H1 (cell line): ENCODE data around the gene KLHL34. TPM values are rescaled to one million over a fixed set of nuclear protein-coding genes. Genes with fewer than 3 reads are reported as not detected.

Experiments
- CTCF ChIA-PET: fragments of 300-600 bp; sonication (Branson Sonifier 250); formaldehyde crosslinking; loops from one replicate; lab custom pipeline; 2021; ENCODE audit not compliant: partially characterized antibody; lab: Charles Lee
- POLR2A ChIA-PET: fragments of 300-600 bp; sonication (Branson Sonifier 250); formaldehyde crosslinking; loops from one replicate; lab custom pipeline; 2021; ENCODE audit warnings: inconsistent platforms; ENCODE audit not compliant: partially characterized antibody; lab: Charles Lee
- DNase-seq, 2 experiments: peaks; one replicate each; pipeline versions ENCODE4 v3.0.0 to v3.0.0-alpha.2; 2010 to 2022; ENCODE audit warnings: low spot score in 2 of 2, low read depth in 1 of 2, mixed read lengths in 1 of 2
- FAIRE-seq: peaks from 2 replicates; lab custom pipeline; 2011; peaks lifted over from hg19 to GRCh38; lab: Jason Lieb, UNC
- H2AFZ ChIP-seq: 2 replicates; pipeline ENCODE4 v1.8.1; 2012; ENCODE audit warnings: low read length, inconsistent platforms
- H2AK5ac ChIP-seq: 2 replicates; pipeline ENCODE4 v1.6.1; 2013; ENCODE audit warnings: low read depth, low read length
- H2BK120ac ChIP-seq: replicated peaks from 2 replicates; pipeline ENCODE3; 2013; ENCODE audit warnings: low read depth, low read length, inconsistent platforms
- H2BK12ac ChIP-seq: 2 replicates; pipeline ENCODE4 v1.6.1; 2013; ENCODE audit warnings: low read depth, low read length
- H2BK15ac ChIP-seq: 2 replicates; pipeline ENCODE4 v1.6.1; 2013; ENCODE audit warnings: low read length
- H2BK20ac ChIP-seq: 2 replicates; pipeline ENCODE4 v1.6.1; 2013; ENCODE audit warnings: low read length
- H2BK5ac ChIP-seq: 2 replicates; pipeline ENCODE4 v1.6.1; 2013; ENCODE audit warnings: low read depth, low read length
- H3K14ac ChIP-seq: 2 replicates; pipeline ENCODE4 v1.6.1; 2013; ENCODE audit warnings: inconsistent platforms; ENCODE audit not compliant: insufficient read length
- H3K18ac ChIP-seq: 2 replicates; pipeline ENCODE4 v1.6.1; 2013; ENCODE audit warnings: low read length; ENCODE audit errors: extremely low read depth
- H3K23ac ChIP-seq: 2 replicates; pipeline ENCODE4 v1.6.1; 2013; ENCODE audit warnings: inconsistent platforms; ENCODE audit not compliant: insufficient read length
- H3K23me2 ChIP-seq: 2 replicates; pipeline ENCODE4 v1.6.1; 2013; ENCODE audit warnings: low read depth, low read length
- H3K27ac ChIP-seq: 2 replicates; pipeline ENCODE4 v1.6.1; 2011; ENCODE audit warnings: low read depth, low read length, inconsistent platforms
- H3K27me3 ChIP-seq, 4 experiments: replicated peaks in 1 of 4; 1 replicate in 1 of 4; 2 replicates in 3 of 4; pipeline versions ENCODE4 v1.6.1 to v1.8.1; 2011 to 2013; ENCODE audit warnings: low read length in 3 of 4, mild to moderate bottlenecking in 3 of 4, inconsistent platforms in 2 of 4, mixed read lengths in 2 of 4, moderate library complexity in 1 of 4; ENCODE audit not compliant: control insufficient read depth in 3 of 4, insufficient read depth in 3 of 4; ENCODE audit errors: extremely low read depth in 1 of 4
- H3K36me3 ChIP-seq, 4 experiments: 2 replicates each; pipeline versions ENCODE4 v1.6.1 to v1.8.1; 2011 to 2013; ENCODE audit warnings: mild to moderate bottlenecking in 4 of 4, low read length in 3 of 4, moderate library complexity in 2 of 4, control low read depth in 1 of 4, inconsistent platforms in 1 of 4; ENCODE audit not compliant: insufficient read depth in 4 of 4, control insufficient read depth in 2 of 4
- H3K4ac ChIP-seq: replicated peaks from 2 replicates; pipeline ENCODE3; 2013; ENCODE audit warnings: low read length, low read depth, mixed read lengths, inconsistent platforms; ENCODE audit not compliant: insufficient read length
- H3K4me1 ChIP-seq, 4 experiments: replicated peaks in 1 of 4; 1 replicate in 1 of 4; 2 replicates in 3 of 4; pipeline versions ENCODE4 v1.6.1 to v1.8.1; 2011 to 2013; ENCODE audit warnings: low read length in 3 of 4, inconsistent platforms in 2 of 4, mixed read lengths in 1 of 4; ENCODE audit not compliant: insufficient read depth in 4 of 4, control insufficient read depth in 3 of 4
- H3K4me2 ChIP-seq, 2 experiments: 2 replicates each; pipeline versions ENCODE4 v1.6.1 to v1.8.1; 2011 to 2013; ENCODE audit warnings: low read depth in 2 of 2, low read length in 2 of 2, control low read depth in 1 of 2, inconsistent platforms in 1 of 2, mild to moderate bottlenecking in 1 of 2; ENCODE audit not compliant: insufficient read depth in 1 of 2
- H3K4me3 ChIP-seq, 4 experiments: fragments of 200-600, 300-600 bp in 1 of 4; sonication (generic), shearing (Covaris generic), sonication (Bioruptor Twin) in 1 of 4; 2 replicates each; pipeline versions ENCODE4 v1.5.1 to v1.8.1; 2011 to 2016; ENCODE audit warnings: low read length in 4 of 4, low read depth in 3 of 4, control low read depth in 2 of 4, inconsistent platforms in 2 of 4, mild to moderate bottlenecking in 2 of 4, mixed read lengths in 1 of 4, moderate library complexity in 1 of 4; ENCODE audit not compliant: insufficient read depth in 2 of 4; ENCODE audit errors: extremely low read depth in 1 of 4
- H3K56ac ChIP-seq: replicated peaks from 2 replicates; pipeline ENCODE3; 2013; ENCODE audit warnings: low read depth, mild to moderate bottlenecking, mixed read lengths, low read length, inconsistent platforms; ENCODE audit not compliant: insufficient read length
- H3K79me1 ChIP-seq: 2 replicates; pipeline ENCODE4 v1.6.1; 2013; ENCODE audit warnings: low read depth, low read length, control low read depth
- H3K79me2 ChIP-seq, 2 experiments: 2 replicates each; pipeline versions ENCODE4 v1.6.1 to v1.8.1; 2012 to 2013; ENCODE audit warnings: low read length in 2 of 2, mild to moderate bottlenecking in 2 of 2, inconsistent platforms in 1 of 2; ENCODE audit not compliant: insufficient read depth in 2 of 2, control insufficient read depth in 1 of 2
- H3K9ac ChIP-seq, 4 experiments: replicated peaks in 1 of 4; 1 replicate in 1 of 4; 2 replicates in 3 of 4; pipeline versions ENCODE4 v1.6.1 to v1.8.1; 2011 to 2013; ENCODE audit warnings: low read depth in 3 of 4, low read length in 3 of 4, control low read depth in 2 of 4, mild to moderate bottlenecking in 2 of 4, moderate library complexity in 2 of 4, inconsistent platforms in 1 of 4; ENCODE audit errors: extremely low read depth in 1 of 4
- H3K9me3 ChIP-seq, 2 experiments: 2 replicates each; pipeline versions ENCODE4 v1.6.1 to v1.8.1; 2012 to 2013; ENCODE audit warnings: mild to moderate bottlenecking in 2 of 2, moderate library complexity in 2 of 2, control low read depth in 1 of 2, inconsistent platforms in 1 of 2, low read depth in 1 of 2, low read length in 1 of 2, mixed read lengths in 1 of 2; ENCODE audit not compliant: insufficient read depth in 2 of 2
- H4K20me1 ChIP-seq, 2 experiments: replicated peaks in 1 of 2; 2 replicates each; pipeline versions ENCODE3 to v1.8.1; 2011 to 2013; ENCODE audit warnings: inconsistent platforms in 2 of 2, low read length in 2 of 2, mild to moderate bottlenecking in 1 of 2; ENCODE audit not compliant: insufficient read depth in 2 of 2, control insufficient read depth in 1 of 2
- H4K5ac ChIP-seq: 2 replicates; pipeline ENCODE4 v1.6.1; 2013; ENCODE audit warnings: low read length, low read depth, mixed read lengths, inconsistent platforms; ENCODE audit not compliant: insufficient read length
- H4K8ac ChIP-seq: 2 replicates; pipeline ENCODE4 v1.8.0; 2013; ENCODE audit warnings: mild to moderate bottlenecking, moderate library complexity, low read length, inconsistent platforms; ENCODE audit not compliant: insufficient read depth; ENCODE audit errors: extremely low read depth
- H4K91ac ChIP-seq: replicated peaks from 2 replicates; pipeline ENCODE3; 2013; ENCODE audit warnings: low read length, mixed read lengths, inconsistent platforms; ENCODE audit not compliant: insufficient read length
- JUND ChIP-seq: IDR thresholded peaks from 2 replicates; pipeline ENCODE4 v1.6.1; 2011; ENCODE audit warnings: mild to moderate bottlenecking, improper control_type of control experiment, low read length
- POLR2AphosphoS5 ChIP-seq: IDR thresholded peaks from 2 replicates; pipeline ENCODE4 v1.6.1; 2011; ENCODE audit warnings: low read depth, low read length
- SUZ12 ChIP-seq: fragments of 200-600 bp; sonication (generic); IDR thresholded peaks from 2 replicates; pipeline ENCODE4 v1.6.1; 2012; ENCODE audit warnings: mild to moderate bottlenecking, inconsistent platforms, low read length, moderate library complexity, mixed read lengths
- TBP ChIP-seq: IDR thresholded peaks from 2 replicates; pipeline ENCODE4 v1.6.1; 2011; ENCODE audit warnings: low read depth, low read length, improper control_type of control experiment
- WGBS, 2 experiments: shearing (Covaris generic) in 1 of 2; methylation state at CpG; one replicate each; pipeline versions ENCODE4 v1.1.6 to v1.1.7; 2013 to 2015; ENCODE audit warnings: low lambda C conversion rate in 2 of 2, mixed read lengths in 2 of 2, inconsistent platforms in 1 of 2, low coverage in 1 of 2, missing lambda C conversion rate in 1 of 2; ENCODE audit not compliant: insufficient replicate concordance in 2 of 2, insufficient coverage in 1 of 2, insufficient read length in 1 of 2; ENCODE audit errors: extremely low coverage in 1 of 2, missing lambda C conversion rate in 1 of 2; 5-methylcytosine and 5-hydroxymethylcytosine counted together
- polyA plus RNA-seq, 7 experiments: library from polyadenylated mRNA; depleted of rRNA in 3 of 7; stranded (reverse) in 5 of 7; unstranded in 2 of 7; fragments of >200 nt in 5 of 7; fragments of 200-250 nt in 2 of 7; gene quantifications; 1 replicate in 5 of 7; 2 replicates in 1 of 7; 4 replicates in 1 of 7; pipeline versions ENCODE4 v1.2.1 to v1.2.3, GENCODE V29; 2011 to 2013; ENCODE audit warnings: missing spikeins in 2 of 7, mixed read lengths in 2 of 7
- total RNA-seq: library from RNA; stranded (reverse); fragmentation: NEBNext Ultra II Directional; extraction: Animal tissue kit (Norgen Biotek cat#: 25700); gene quantifications from 2 replicates; pipeline ENCODE4 v1.2.1, GENCODE V29; 2021

KLHL34 gene
- total and polyA plus RNA-seq, 2 of the 8 experiments (the other 6 are each of a cell fraction or from before 2014, with no cell fraction given) = not detected

GRCh38 chrX:21698272-21698671, 40.1 kb upstream of the KLHL34 start:
- Histone ChIP-seq H3K23me2 (no peaks in the 10 kb centered on the region), H3K56ac (no peak overlapping the region), H3K14ac (no peak overlapping the region), H2AK5ac (no peak overlapping the region), H3K4me1 (no peaks in the 10 kb centered on the region), H4K5ac (no peak overlapping the region), H3K27ac (no peak overlapping the region), H2BK12ac (no peak overlapping the region), H4K20me1 (no peaks in the 10 kb centered on the region), H2BK120ac (no peak overlapping the region), H2BK15ac (no peak overlapping the region), H2BK5ac (no peak overlapping the region), H3K9ac (no peak overlapping the region), H3K9me3 (no peaks in the 10 kb centered on the region), H3K79me2 (no peaks in the 10 kb centered on the region), H3K36me3 (no peaks in the 10 kb centered on the region), H3K79me1 (no peaks in the 10 kb centered on the region), H3K4me2 (no peak overlapping the region), H2AFZ (no peak overlapping the region), H3K4ac (no peak overlapping the region), H3K18ac (no peak overlapping the region), H2BK20ac (no peak overlapping the region), H3K27me3 (no peaks in the 10 kb centered on the region), H3K4me3 (no peak overlapping the region), H4K91ac (no peak overlapping the region), H4K8ac (no peak overlapping the region), H3K23ac (no peak overlapping the region)
- no peak for DNase-seq
- FAIRE-seq = no peak
- CTCF ChIA-PET = no interaction called here
- WGBS, 2 experiments = 87% methylated on average over 4 of the region's 4 CpGs; no CpG with 5 or more reads in 1 of the 2 experiments
- TF ChIP-seq SUZ12 (no peak), POLR2AphosphoS5 (no peak), JUND (no peak), TBP (no peak)
- POLR2A ChIA-PET = no interaction called here
